Measurements from ENCODE around the gene EPS15.

GRCh38 chr1:51541313-51542050 is 22.4 kb upstream of the EPS15 start:
- TF ChIP-seq CTCF (IDR thresholded peaks at IDR 0.05) = no peak
- TF ChIP-seq REST (IDR thresholded peaks at IDR 0.05; ENCODE audit: insufficient read depth in 1 of 2, low read depth in 2 of 2, low read length in 1 of 2) = no peak
- TF ChIP-seq SIN3A (IDR thresholded peaks at IDR 0.05; ENCODE audit: borderline replicate concordance, insufficient read depth, low read depth, low read length) = no peak

Data from Panc1 (cell line).